ENCODE results near the gene MUC20. TPM values are rescaled to one million over a fixed set of nuclear protein-coding genes. Genes with fewer than 3 reads are reported as not detected.
A peak's percentile ranks its signal among the peaks of the same experiment; 100 is the strongest.

The MUC20 gene
- total and polyA plus RNA-seq, 9 of the 15 experiments (the other 6 are each of a cell fraction or from before 2014, with no cell fraction given) = 0.03 to 0.23 (median 0.15) TPM; not detected in 3

- TF ChIP-seq HBP1 (CRISPR knock-in tag; IDR thresholded peaks at IDR 0.05) (0 out of 2 replicates have a peak, but pooled peaks have one; percentile 35), TEAD1 (CRISPR knock-in tag; IDR thresholded peaks at IDR 0.05) (no peak), ETV6 (IDR thresholded peaks at IDR 0.05; ENCODE audit: borderline replicate concordance in 1 of 2, low read depth in 2 of 2, low read length in 1 of 2) (peak in 1 of 2 experiments; percentile 22; a peak in 1 of 4 replicates), ETV6 (CRISPR knock-in tag; IDR thresholded peaks at IDR 0.05; ENCODE audit: borderline replicate concordance) (no peak), ZBTB26 (CRISPR knock-in tag; IDR thresholded peaks at IDR 0.05) (0 out of 2 replicates have a peak, but pooled peaks have one; percentile 66), NR2C1 (IDR thresholded peaks at IDR 0.05) (no peak), NR2C1 (tag; IDR thresholded peaks at IDR 0.05) (no peak), SRSF1 (IDR thresholded peaks at IDR 0.05; ENCODE audit: low read depth, low read length) (no peak), FOXJ2 (tag; IDR thresholded peaks at IDR 0.05) (no peak), ZNF551 (CRISPR knock-in tag; IDR thresholded peaks at IDR 0.05) (no peak), NBN (IDR thresholded peaks at IDR 0.05; ENCODE audit: low read depth) (no peak), POLR2AphosphoS5 (IDR thresholded peaks at IDR 0.05; ENCODE audit: control insufficient read depth, insufficient read depth, low read depth, low read length) (0 out of 2 replicates have a peak, but pooled peaks have one; percentile 18), U2AF1 (optimal IDR thresholded peaks at IDR 0.05; ENCODE audit: low read depth, low read length) (no peak), HMBOX1 (IDR thresholded peaks at IDR 0.05) (no peak), SMARCA4 (IDR thresholded peaks at IDR 0.05) (no peak), THRB (CRISPR knock-in tag; conservative IDR thresholded peaks at IDR 0.05) (peak; percentile 56; the same call in 1 of the 2 replicates), DACH1 (IDR thresholded peaks at IDR 0.05; ENCODE audit: partially characterized antibody) (peak; percentile 52), SAP30 (IDR thresholded peaks at IDR 0.05; ENCODE audit: borderline replicate concordance, insufficient read depth, low read depth, low read length, poor library complexity, severe bottlenecking) (peak; percentile 44), PYGO2 (tag; IDR thresholded peaks at IDR 0.05) (no peak), MYBL2 (IDR thresholded peaks at IDR 0.05; ENCODE audit: low read depth) (no peak), MYBL2 (CRISPR knock-in tag; IDR thresholded peaks at IDR 0.05; ENCODE audit: borderline replicate concordance) (no peak), BACH1 (tag; IDR thresholded peaks at IDR 0.05) (no peak), MAX (CRISPR knock-in tag; IDR thresholded peaks at IDR 0.05) (peak; percentile 55; the same call in 1 of the 2 replicates)
These were observed 19.5 kb upstream of the MUC20 start (continued) for GRCh38 chr3:195701042-195701915.
